Measurements from ENCODE around the gene TMEM26. TPM values are rescaled to one million over a fixed set of nuclear protein-coding genes. Genes with fewer than 3 reads are reported as not detected.
"Not testable (repeated sequence)": the region's sequence is repeated elsewhere in the genome, so short reads cannot be mapped to it uniquely, and the experiment has no call there.

Gene TMEM26
- total RNA-seq, 1 donor from 2014 or later: 0.18 TPM

DNA sequence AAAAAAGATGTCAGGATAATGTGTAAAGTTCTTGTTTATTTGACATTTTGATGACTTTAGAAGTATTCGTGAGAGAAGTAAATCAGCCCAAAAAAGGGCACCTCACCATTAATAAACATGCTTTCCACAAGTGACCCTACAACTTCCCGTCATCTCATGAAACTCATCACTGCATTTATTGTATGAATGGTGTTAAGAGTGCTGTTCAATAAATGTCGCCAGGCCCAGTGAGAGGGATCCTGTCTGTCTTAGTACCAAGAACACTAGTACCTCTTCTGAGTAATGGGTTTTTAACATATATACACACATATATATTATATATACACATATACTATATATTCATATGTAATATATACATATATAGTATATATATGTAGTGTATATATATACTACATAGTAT, 61.9 kb downstream of the TMEM26 start:
- H3K9me3 ChIP-seq (ENCODE audit: insufficient read depth, low read depth, low read length): no peaks in the 10 kb centered on the region
- no peaks in the 10 kb centered on the region for H3K79me2 ChIP-seq (ENCODE audit: insufficient read depth, low read length)
- no peak overlapping the region for H3K4me2 ChIP-seq (ENCODE audit: low read length)
- FAIRE-seq (no peak), DNase-seq (ENCODE audit: low read depth) (no peak)
- Mint-ChIP-seq H3K4me3 (ENCODE audit: unreplicated experiment) (no peak overlapping the region), H3K27me3 (ENCODE audit: low read depth, unreplicated experiment) (no peaks in the 10 kb centered on the region), H3K27ac (ENCODE audit: unreplicated experiment) (no peak overlapping the region), H3K4me1 (ENCODE audit: low read depth, unreplicated experiment) (no peaks in the 10 kb centered on the region), H3K36me3 (ENCODE audit: low read depth, unreplicated experiment) (peaks cover 2% of the 10 kb centered on the region), H3K9me3 (ENCODE audit: unreplicated experiment) (peaks cover 2% of the 10 kb centered on the region)
- no peak overlapping the region for H3K9ac ChIP-seq (ENCODE audit: low read length)
- no peaks in the 10 kb centered on the region for H3K4me1 ChIP-seq (ENCODE audit: insufficient read depth, low read length)
- TF ChIP-seq, protein P1, sequence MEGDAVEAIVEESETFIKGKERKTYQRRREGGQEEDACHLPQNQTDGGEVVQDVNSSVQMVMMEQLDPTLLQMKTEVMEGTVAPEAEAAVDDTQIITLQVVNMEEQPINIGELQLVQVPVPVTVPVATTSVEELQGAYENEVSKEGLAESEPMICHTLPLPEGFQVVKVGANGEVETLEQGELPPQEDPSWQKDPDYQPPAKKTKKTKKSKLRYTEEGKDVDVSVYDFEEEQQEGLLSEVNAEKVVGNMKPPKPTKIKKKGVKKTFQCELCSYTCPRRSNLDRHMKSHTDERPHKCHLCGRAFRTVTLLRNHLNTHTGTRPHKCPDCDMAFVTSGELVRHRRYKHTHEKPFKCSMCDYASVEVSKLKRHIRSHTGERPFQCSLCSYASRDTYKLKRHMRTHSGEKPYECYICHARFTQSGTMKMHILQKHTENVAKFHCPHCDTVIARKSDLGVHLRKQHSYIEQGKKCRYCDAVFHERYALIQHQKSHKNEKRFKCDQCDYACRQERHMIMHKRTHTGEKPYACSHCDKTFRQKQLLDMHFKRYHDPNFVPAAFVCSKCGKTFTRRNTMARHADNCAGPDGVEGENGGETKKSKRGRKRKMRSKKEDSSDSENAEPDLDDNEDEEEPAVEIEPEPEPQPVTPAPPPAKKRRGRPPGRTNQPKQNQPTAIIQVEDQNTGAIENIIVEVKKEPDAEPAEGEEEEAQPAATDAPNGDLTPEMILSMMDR (IDR thresholded peaks at IDR 0.05; ENCODE audit: insufficient read depth, low read depth, low read length): no peak
- no peak for TF ChIP-seq EZH2 (IDR thresholded peaks at IDR 0.05; ENCODE audit: insufficient read depth, low read length)
- no peak overlapping the region for H3K4me3 ChIP-seq (ENCODE audit: insufficient read depth, low read depth, low read length)
- H3K36me3 ChIP-seq (ENCODE audit: insufficient read depth, low read length): no peaks in the 10 kb centered on the region
- H3K27me3 ChIP-seq (ENCODE audit: insufficient read depth, low read length): no peaks in the 10 kb centered on the region
- no peak overlapping the region for H3K27ac ChIP-seq (ENCODE audit: low read depth, low read length)
- no peaks in the 10 kb centered on the region for H4K20me1 ChIP-seq (ENCODE audit: insufficient read depth, low read length)
- H2AFZ ChIP-seq (ENCODE audit: low read depth, low read length): no peak overlapping the region

GRCh38 chr10:61390851-61391250, 62.3 kb downstream of the TMEM26 start:
- H3K27ac Mint-ChIP-seq (ENCODE audit: unreplicated experiment): no peak overlapping the region
- H3K9me3 Mint-ChIP-seq (ENCODE audit: unreplicated experiment): peaks cover 2% of the 10 kb centered on the region
- no peak overlapping the region for H3K4me2 ChIP-seq (ENCODE audit: low read length)
- no peaks in the 10 kb centered on the region for H3K27me3 ChIP-seq (ENCODE audit: insufficient read depth, low read length)
- H2AFZ ChIP-seq (ENCODE audit: low read depth, low read length): no peak overlapping the region
- DNase-seq (ENCODE audit: low read depth): no peak
- no peaks in the 10 kb centered on the region for H4K20me1 ChIP-seq (ENCODE audit: insufficient read depth, low read length)
- TF ChIP-seq EZH2 (IDR thresholded peaks at IDR 0.05; ENCODE audit: insufficient read depth, low read length): no peak
- TF ChIP-seq, protein P1 (IDR thresholded peaks at IDR 0.05; ENCODE audit: insufficient read depth, low read depth, low read length): no peak
- no peaks in the 10 kb centered on the region for H3K9me3 ChIP-seq (ENCODE audit: insufficient read depth, low read depth, low read length)
- no peaks in the 10 kb centered on the region for H3K27me3 Mint-ChIP-seq (ENCODE audit: low read depth, unreplicated experiment)
- H3K4me1 Mint-ChIP-seq (ENCODE audit: low read depth, unreplicated experiment): no peaks in the 10 kb centered on the region
- no peak overlapping the region for H3K27ac ChIP-seq (ENCODE audit: low read depth, low read length)
- H3K79me2 ChIP-seq (ENCODE audit: insufficient read depth, low read length): no peaks in the 10 kb centered on the region
- peaks cover 2% of the 10 kb centered on the region for H3K36me3 Mint-ChIP-seq (ENCODE audit: low read depth, unreplicated experiment)
- no peak overlapping the region for H3K4me3 ChIP-seq (ENCODE audit: insufficient read depth, low read depth, low read length)
- no peak overlapping the region for H3K4me3 Mint-ChIP-seq (ENCODE audit: unreplicated experiment)
- H3K36me3 ChIP-seq (ENCODE audit: insufficient read depth, low read length): no peaks in the 10 kb centered on the region
- H3K4me1 ChIP-seq (ENCODE audit: insufficient read depth, low read length): no peaks in the 10 kb centered on the region
- no peak overlapping the region for H3K9ac ChIP-seq (ENCODE audit: low read length)
- FAIRE-seq: no peak

GRCh38 chr10:61389887-61390286, 63.3 kb downstream of the TMEM26 start:
- no peaks in the 10 kb centered on the region for H3K4me1 Mint-ChIP-seq (ENCODE audit: low read depth, unreplicated experiment)
- H3K4me3 Mint-ChIP-seq (ENCODE audit: unreplicated experiment): no peak overlapping the region
- Histone ChIP-seq H3K36me3 (ENCODE audit: insufficient read depth, low read length) (no peaks in the 10 kb centered on the region), H4K20me1 (ENCODE audit: insufficient read depth, low read length) (no peaks in the 10 kb centered on the region), H3K9me3 (ENCODE audit: insufficient read depth, low read depth, low read length) (no peaks in the 10 kb centered on the region), H3K4me1 (ENCODE audit: insufficient read depth, low read length) (no peaks in the 10 kb centered on the region), H3K79me2 (ENCODE audit: insufficient read depth, low read length) (no peaks in the 10 kb centered on the region), H2AFZ (ENCODE audit: low read depth, low read length) (no peak overlapping the region), H3K4me3 (ENCODE audit: insufficient read depth, low read depth, low read length) (no peak overlapping the region), H3K9ac (ENCODE audit: low read length) (no peak overlapping the region), H3K27ac (ENCODE audit: low read depth, low read length) (no peak overlapping the region), H3K4me2 (ENCODE audit: low read length) (no peak overlapping the region), H3K27me3 (ENCODE audit: insufficient read depth, low read length) (no peaks in the 10 kb centered on the region)
- H3K27ac Mint-ChIP-seq (ENCODE audit: unreplicated experiment): no peak overlapping the region
- peaks cover 2% of the 10 kb centered on the region for H3K9me3 Mint-ChIP-seq (ENCODE audit: unreplicated experiment)
- TF ChIP-seq EZH2 (IDR thresholded peaks at IDR 0.05; ENCODE audit: insufficient read depth, low read length): no peak
- TF ChIP-seq, protein P1 (IDR thresholded peaks at IDR 0.05; ENCODE audit: insufficient read depth, low read depth, low read length): no peak
- DNase-seq (ENCODE audit: low read depth) (no peak), FAIRE-seq (no peak)
- no peaks in the 10 kb centered on the region for H3K27me3 Mint-ChIP-seq (ENCODE audit: low read depth, unreplicated experiment)
- H3K36me3 Mint-ChIP-seq (ENCODE audit: low read depth, unreplicated experiment): peaks cover 2% of the 10 kb centered on the region

- H3K27ac Mint-ChIP-seq (ENCODE audit: unreplicated experiment); H3K9ac ChIP-seq (ENCODE audit: low read length); H4K20me1 ChIP-seq (ENCODE audit: insufficient read depth, low read length); H3K4me3 ChIP-seq (ENCODE audit: insufficient read depth, low read depth, low read length); H3K27me3 ChIP-seq (ENCODE audit: insufficient read depth, low read length); H3K4me2 ChIP-seq (ENCODE audit: low read length); DNase-seq (ENCODE audit: low read depth); FAIRE-seq; H3K27ac ChIP-seq (ENCODE audit: low read depth, low read length); H3K4me1 ChIP-seq (ENCODE audit: insufficient read depth, low read length); H3K4me3 Mint-ChIP-seq (ENCODE audit: unreplicated experiment); H3K4me1 Mint-ChIP-seq (ENCODE audit: low read depth, unreplicated experiment); H2AFZ ChIP-seq (ENCODE audit: low read depth, low read length); H3K9me3 Mint-ChIP-seq (ENCODE audit: unreplicated experiment); H3K79me2 ChIP-seq (ENCODE audit: insufficient read depth, low read length); H3K36me3 ChIP-seq (ENCODE audit: insufficient read depth, low read length); H3K27me3 Mint-ChIP-seq (ENCODE audit: low read depth, unreplicated experiment); H3K9me3 ChIP-seq (ENCODE audit: insufficient read depth, low read depth, low read length); H3K36me3 Mint-ChIP-seq (ENCODE audit: low read depth, unreplicated experiment): not testable (repeated sequence)
Observed at GRCh38 chr10:61388986-61389385, 64.2 kb downstream of the TMEM26 start.
